ENCODE measurements around the gene EXOC7. TPM values are rescaled to one million over a fixed set of nuclear protein-coding genes. Genes with fewer than 3 reads are reported as not detected.

The EXOC7 gene
- total RNA-seq, 1 experiment from 2014 or later, result 126 TPM

- TF ChIP-seq ESRRA (CRISPR knock-in tag; IDR thresholded peaks at IDR 0.05; ENCODE audit: borderline replicate concordance), result no peak
- no peak for TF ChIP-seq AR (CRISPR knock-in tag; IDR thresholded peaks at IDR 0.05)
- no peak for TF ChIP-seq NFATC4 (CRISPR knock-in tag; IDR thresholded peaks at IDR 0.05)
- no peak for TF ChIP-seq ZBTB21 (CRISPR knock-in tag; IDR thresholded peaks at IDR 0.05; ENCODE audit: borderline replicate concordance)
These were observed 29.2 kb upstream of the EXOC7 start (continued) for GRCh38 chr17:76132574-76133338.

GRCh38 chr17:76131692-76132573 is 28.3 kb upstream of the EXOC7 start:
- ChIA-PET POLR2A (interaction anchor here (0.5 to 3.9 kb wide), 5 partner anchors 8 to 50 kb away, joined by 3 to 17 read pairs (median 5); partner anchors contain the start of gene FOXJ1), CTCF (interaction anchor here (0.7 to 9.7 kb wide), 19 partner anchors 9 to 391 kb away, joined by 3 to 176 read pairs (median 5); partner anchors contain the start of genes ACOX1, FOXJ1 and TEN1)
- H3K27me3 Mint-ChIP-seq (ENCODE audit: low read depth), result peaks cover 33% of the 10 kb centered on the region
- ATAC-seq, result peak; percentile 2; the same call in 1 of the 2 replicates
- H3K27ac Mint-ChIP-seq, result peak overlapping the region; percentile 74
- H3K4me3 Mint-ChIP-seq, result peak overlapping the region; percentile 46
- TF ChIP-seq TCF7 (CRISPR knock-in tag; IDR thresholded peaks at IDR 0.05; ENCODE audit: low read depth), result peak; percentile 39; the same call in 1 of the 2 replicates
- no peak; the same call in 1 of the 2 replicates for TF ChIP-seq MYBL2 (CRISPR knock-in tag; IDR thresholded peaks at IDR 0.05)
- peak; percentile 49; the same call in 1 of the 2 replicates for TF ChIP-seq ZNF423 (CRISPR knock-in tag; IDR thresholded peaks at IDR 0.05)
- no peak for TF ChIP-seq NR2C2 (CRISPR knock-in tag; IDR thresholded peaks at IDR 0.05)
- TF ChIP-seq JUN (CRISPR knock-in tag; IDR thresholded peaks at IDR 0.05), result no peak
- no peak for TF ChIP-seq ZNF232 (CRISPR knock-in tag; IDR thresholded peaks at IDR 0.05)
- no peak for TF ChIP-seq ZNF121 (CRISPR knock-in tag; IDR thresholded peaks at IDR 0.05)
- peak; percentile 37; the same call in 1 of the 2 replicates for TF ChIP-seq NFE2L1 (CRISPR knock-in tag; IDR thresholded peaks at IDR 0.05)
- TF ChIP-seq AR (CRISPR knock-in tag; IDR thresholded peaks at IDR 0.05), result no peak
- no peak for TF ChIP-seq FOXK1 (CRISPR knock-in tag; IDR thresholded peaks at IDR 0.05)
- no peak for TF ChIP-seq ZBTB21 (CRISPR knock-in tag; IDR thresholded peaks at IDR 0.05; ENCODE audit: borderline replicate concordance)
- TF ChIP-seq RELA (CRISPR knock-in tag; IDR thresholded peaks at IDR 0.05; ENCODE audit: borderline replicate concordance), result no peak
- TF ChIP-seq USF2 (CRISPR knock-in tag; IDR thresholded peaks at IDR 0.05), result no peak
- no peak for TF ChIP-seq RORB (CRISPR knock-in tag; IDR thresholded peaks at IDR 0.05)
- no peak for TF ChIP-seq ZNF263 (CRISPR knock-in tag; IDR thresholded peaks at IDR 0.05; ENCODE audit: low read depth)
- no peak for TF ChIP-seq ZNF396 (CRISPR knock-in tag; IDR thresholded peaks at IDR 0.05; ENCODE audit: borderline replicate concordance)
- no peak; the same call in 1 of the 2 replicates for TF ChIP-seq TP53 (CRISPR knock-in tag; IDR thresholded peaks at IDR 0.05)
- TF ChIP-seq ZSCAN18 (CRISPR knock-in tag; IDR thresholded peaks at IDR 0.05), result no peak
- TF ChIP-seq ELF4 (CRISPR knock-in tag; IDR thresholded peaks at IDR 0.05; ENCODE audit: low read depth), result no peak
- TF ChIP-seq CTCF (IDR thresholded peaks at IDR 0.05), result no peak
- TF ChIP-seq ZNF138 (CRISPR knock-in tag; conservative IDR thresholded peaks at IDR 0.05), result no peak
- TF ChIP-seq ESRRA (CRISPR knock-in tag; IDR thresholded peaks at IDR 0.05; ENCODE audit: borderline replicate concordance), result no peak
- H3K36me3 Mint-ChIP-seq, result no peaks in the 10 kb centered on the region
- DNase-seq (ENCODE audit: low spot score), result no peak
- H3K4me1 Mint-ChIP-seq, result peaks cover 62% of the 10 kb centered on the region
- no peaks in the 10 kb centered on the region for H3K9me3 Mint-ChIP-seq

All from WTC11 (cell line).